DOHH2 (cell line): ENCODE results near the gene GALNT14.

Experiments used
- CTCF ChIP-seq: fragments of 200-600 bp; sonication (generic); IDR thresholded peaks from one replicate; pipeline ENCODE4 v1.5.1; 2014; ENCODE audit warnings: antibody characterized with exemption, mild to moderate bottlenecking, low read depth, low read length; ENCODE audit not compliant: poor library complexity, severe bottlenecking
- EZH2phosphoT487 ChIP-seq: fragments of 200-600 bp; sonication (generic); IDR thresholded peaks from 2 replicates; pipeline ENCODE4 v1.6.1; 2017; ENCODE audit warnings: borderline replicate concordance, mild to moderate bottlenecking, antibody characterized with exemption, low read length, moderate library complexity, mixed read lengths

- TF ChIP-seq CTCF = no peak
- no peak for TF ChIP-seq EZH2phosphoT487
Observed at GRCh38 chr2:31012406-31012805, 125.8 kb downstream of the GALNT14 start.
